T follicular helper cell (primary cell): Measurements from ENCODE around the gene RABL3.
"Not testable (repeated sequence)": the region's sequence is repeated elsewhere in the genome, so short reads cannot be mapped to it uniquely, and the experiment has no call there.

Source experiments
- DNase-seq: peaks from one replicate; pipeline ENCODE4 v3.0.0-alpha.2; 2020; ENCODE audit warnings: low read depth

The RABL3 gene

GRCh38 chr3:120743556-120744195 lies 1.4 kb upstream of the RABL3 start:
- no peak for DNase-seq

GRCh38 chr3:120742849-120743365 lies 591 bp upstream of the RABL3 start:
- no peak for DNase-seq

GRCh38 chr3:120741837-120742197 lies 499 bp downstream of the RABL3 start:
- DNase-seq, result no peak

- DNase-seq, result no peak
Observed at GRCh38 chr3:120741320-120741719, 996 bp downstream of the RABL3 start.

GRCh38 chr3:120738006-120738405 lies 4.3 kb downstream of the RABL3 start:
- DNase-seq, result not testable (repeated sequence)

GRCh38 chr3:120730576-120731542 lies 11.5 kb downstream of the RABL3 start:
- no peak for DNase-seq

DNA sequence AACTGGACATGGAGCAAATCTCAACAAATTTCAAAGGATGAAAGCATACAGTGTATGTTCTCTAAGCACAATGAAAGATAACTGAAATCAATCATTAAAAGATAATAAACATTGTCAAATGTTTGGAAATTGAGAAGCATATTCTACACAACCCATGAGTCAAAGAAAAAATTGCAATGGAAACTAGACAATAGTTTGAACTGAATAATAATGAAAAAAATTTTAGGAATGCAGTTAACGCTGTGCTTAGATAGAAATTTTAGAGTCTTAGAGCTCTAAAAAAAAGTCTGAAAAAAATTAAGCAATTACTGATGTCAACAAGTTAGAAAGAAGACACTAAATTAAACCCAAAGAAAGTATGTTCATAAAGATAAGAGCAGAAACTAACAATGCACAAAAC lies 15.5 kb downstream of the RABL3 start:
- DNase-seq, result no peak

GRCh38 chr3:120719167-120719834 lies 23.0 kb downstream of the RABL3 start:
- DNase-seq, result peak; percentile 72

DNA sequence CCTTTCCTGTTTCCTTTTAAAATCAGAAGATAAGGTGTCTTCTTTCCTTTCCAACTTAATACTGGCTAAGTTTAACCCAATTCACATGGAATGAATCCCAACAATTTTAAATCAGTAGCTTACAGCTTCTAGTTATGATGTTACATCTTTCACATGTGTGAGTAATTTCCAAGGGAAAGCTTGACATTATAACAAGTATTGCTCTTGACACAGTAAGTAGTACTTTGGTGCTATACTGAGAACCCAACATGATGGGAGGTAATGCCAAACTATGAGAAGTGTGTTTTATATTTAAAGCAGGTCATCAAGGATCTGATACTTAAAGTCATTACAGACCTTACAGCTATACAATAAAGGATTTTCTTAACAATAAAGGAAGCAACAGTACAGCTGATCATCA lies 29.1 kb downstream of the RABL3 start:
- no peak for DNase-seq

DNA sequence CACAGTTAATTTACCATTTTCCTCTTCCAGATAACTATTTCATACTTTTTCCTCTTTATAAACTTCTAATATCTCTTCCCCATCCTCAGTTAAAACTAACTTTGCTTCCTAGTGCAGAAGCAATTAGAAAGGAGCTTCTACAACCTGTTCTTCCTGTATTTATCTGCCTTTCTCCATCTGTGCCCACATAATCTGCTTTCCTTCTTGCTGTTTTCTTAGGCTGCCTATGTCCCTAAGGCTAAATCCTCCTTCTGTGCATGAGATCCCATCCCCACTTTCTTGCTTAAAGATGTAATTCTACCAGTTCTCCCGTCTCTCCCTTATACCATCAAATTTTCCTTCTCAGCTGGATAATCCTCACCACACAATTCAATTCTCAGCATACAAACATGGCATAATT lies 31.9 kb downstream of the RABL3 start:
- no peak for DNase-seq

DNA sequence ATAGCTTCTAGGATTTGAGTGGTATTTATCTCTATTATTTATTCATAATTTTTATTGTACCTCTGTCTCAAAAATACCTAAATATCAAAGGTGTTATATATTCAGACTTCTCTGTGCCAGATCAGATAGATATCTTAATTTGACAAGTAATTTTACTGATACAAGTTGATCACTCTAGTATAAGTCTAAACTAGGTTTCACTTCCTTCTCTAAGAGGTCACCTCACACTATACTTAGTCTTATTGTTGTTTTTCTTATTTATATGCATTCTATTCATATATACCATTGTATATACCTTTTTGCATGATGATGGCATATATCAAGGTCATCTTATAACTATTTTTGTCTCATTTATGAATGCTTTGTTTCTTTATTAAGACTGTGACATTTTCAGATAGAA lies 33.9 kb downstream of the RABL3 start:
- no peak for DNase-seq

GRCh38 chr3:120706950-120707349 lies 35.4 kb downstream of the RABL3 start:
- DNase-seq, result no peak

DNA sequence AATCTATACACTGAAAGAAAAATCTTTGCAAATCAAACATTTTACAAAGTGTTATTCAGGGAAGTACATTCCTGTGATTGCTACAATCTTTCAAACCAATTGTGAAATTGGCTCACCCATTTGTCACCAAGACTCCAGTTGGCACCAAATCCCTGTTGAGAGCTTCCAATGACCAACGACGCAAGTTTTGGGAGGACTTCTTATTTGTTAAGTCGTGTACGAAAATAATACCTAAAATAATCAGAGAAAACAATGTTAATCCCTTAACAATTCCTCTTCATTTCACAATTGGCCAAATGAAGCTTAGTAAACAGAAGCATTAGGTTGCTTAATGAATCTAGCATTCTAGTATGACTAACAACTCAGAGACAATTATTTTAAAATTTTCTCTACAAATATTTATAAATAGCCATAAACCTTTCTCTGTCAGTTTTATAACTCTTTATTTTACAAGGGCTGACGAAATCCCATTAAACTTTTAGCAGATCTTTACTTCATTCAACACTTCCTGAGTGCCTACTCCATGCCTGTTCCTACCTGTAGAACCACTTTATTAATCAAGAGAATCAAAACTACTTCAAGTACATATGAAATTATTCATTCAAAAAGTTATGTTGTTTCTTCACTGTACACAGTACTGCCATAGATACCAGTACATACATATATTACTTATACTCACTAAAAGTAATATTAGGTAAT lies 36.3 kb downstream of the RABL3 start:
- no peak for DNase-seq

GRCh38 chr3:120699333-120699732 lies 43.0 kb downstream of the RABL3 start:
- no peak for DNase-seq

- DNase-seq, result no peak
Observed at GRCh38 chr3:120693439-120694171, 48.7 kb downstream of the RABL3 start.

- no peak for DNase-seq
Observed at GRCh38 chr3:120689395-120689794, 52.9 kb downstream of the RABL3 start.

- DNase-seq, result no peak
Observed at GRCh38 chr3:120688121-120688520, 54.2 kb downstream of the RABL3 start.

- no peak for DNase-seq
Observed at GRCh38 chr3:120685411-120685810, 56.9 kb downstream of the RABL3 start.

GRCh38 chr3:120684896-120685295 lies 57.4 kb downstream of the RABL3 start:
- no peak for DNase-seq

- DNase-seq, result no peak
Observed at GRCh38 chr3:120683671-120684301, 58.5 kb downstream of the RABL3 start.

- DNase-seq, result no peak
Observed at GRCh38 chr3:120683213-120683612, 59.1 kb downstream of the RABL3 start.
